ENCODE data around the gene ICOS. TPM values are rescaled to one million over a fixed set of nuclear protein-coding genes. Genes with fewer than 3 reads are reported as not detected.
"Not testable (repeated sequence)": the region's sequence is repeated elsewhere in the genome, so short reads cannot be mapped to it uniquely, and the experiment has no call there.

Gene ICOS
- polyA plus RNA-seq, 2 donors = 0.04 to 0.12 TPM

DNA sequence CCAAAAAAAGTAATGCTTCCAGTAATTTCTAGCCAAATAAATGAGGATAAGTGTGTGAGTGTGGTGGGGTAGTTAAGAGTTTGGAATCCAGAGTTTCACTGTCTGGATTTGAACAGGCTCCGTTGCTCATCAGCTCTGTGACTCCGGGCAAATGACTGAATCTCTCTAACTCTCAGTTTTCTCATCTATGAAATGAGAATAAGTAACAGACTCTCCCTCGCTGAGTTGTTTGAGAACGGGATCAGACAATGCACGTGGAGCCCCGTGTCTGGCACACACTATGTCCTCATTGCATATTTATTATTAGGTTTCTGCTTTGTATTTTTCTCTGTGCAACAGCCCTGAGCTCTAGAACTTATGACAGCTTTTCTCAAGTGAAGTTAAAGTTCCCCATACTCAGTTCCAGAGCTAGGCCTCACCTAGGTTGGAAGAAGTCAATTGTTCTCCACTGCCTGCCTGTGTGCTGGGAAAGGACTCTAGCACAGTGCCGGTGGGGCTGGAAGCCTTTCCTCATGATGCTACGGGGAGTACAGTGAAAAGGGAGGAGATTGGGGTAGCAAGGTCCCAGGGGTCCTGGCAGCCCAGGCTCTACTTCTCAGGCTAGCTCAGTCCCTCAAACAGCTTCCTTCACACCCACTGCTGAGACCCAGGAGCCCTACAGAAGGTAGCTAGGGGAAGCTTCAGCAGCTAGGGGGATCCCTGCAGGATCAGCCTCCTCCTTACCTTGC is 1.7 kb upstream of the ICOS start:
- WGBS, 2 donors = 77 to 89% methylated on average over 8 of the region's 8 CpGs
- H3K9me3 ChIP-seq (ENCODE audit: control insufficient read depth in 2 of 2, insufficient read depth in 1 of 2, low read depth in 1 of 2, low read length in 1 of 2) = no peaks in the 10 kb centered on the region
- H3K4me1 ChIP-seq (ENCODE audit: control insufficient read depth in 2 of 2, insufficient read depth in 2 of 2, low read length in 1 of 2) = no peaks in the 10 kb centered on the region
- no peak overlapping the region for H3K4me3 ChIP-seq (ENCODE audit: low read depth in 1 of 2, low read length in 2 of 2)
- peak overlapping the region in 1 of 2 donors; percentile 3 for H3K27ac ChIP-seq (ENCODE audit: low read depth in 2 of 2, low read length in 1 of 2)
- no peaks in the 10 kb centered on the region for H3K36me3 ChIP-seq (ENCODE audit: control insufficient read depth in 2 of 2, insufficient read depth in 2 of 2, low read length in 1 of 2)
- no peaks in the 10 kb centered on the region for H3K27me3 ChIP-seq (ENCODE audit: control insufficient read depth in 1 of 2, insufficient read depth in 2 of 2, low read length in 2 of 2)

DNA sequence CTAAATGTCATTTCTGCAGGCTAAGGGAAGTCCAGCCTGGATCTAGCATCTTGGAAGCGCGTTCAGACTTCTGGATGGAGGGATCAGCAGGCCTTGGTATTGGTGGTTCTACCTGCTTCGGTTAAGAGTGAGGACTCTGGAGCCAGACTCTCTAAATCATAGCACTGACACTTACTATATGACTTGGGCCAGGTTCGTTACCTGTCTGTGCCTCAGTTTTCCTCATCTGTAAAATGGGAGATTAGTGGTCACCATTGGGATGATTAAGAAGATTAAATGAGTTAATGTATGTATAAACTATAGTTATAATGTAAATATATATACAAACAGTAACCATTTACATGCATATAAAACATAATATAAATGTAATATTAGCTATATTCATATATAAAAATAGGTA is 995 bp upstream of the ICOS start:
- WGBS, 2 donors = 96% methylated on average over 4 of the region's 4 CpGs
- no peak overlapping the region for H3K4me3 ChIP-seq (ENCODE audit: low read depth in 1 of 2, low read length in 2 of 2)
- no peak overlapping the region for H3K27ac ChIP-seq (ENCODE audit: low read depth in 2 of 2, low read length in 1 of 2)

DNA sequence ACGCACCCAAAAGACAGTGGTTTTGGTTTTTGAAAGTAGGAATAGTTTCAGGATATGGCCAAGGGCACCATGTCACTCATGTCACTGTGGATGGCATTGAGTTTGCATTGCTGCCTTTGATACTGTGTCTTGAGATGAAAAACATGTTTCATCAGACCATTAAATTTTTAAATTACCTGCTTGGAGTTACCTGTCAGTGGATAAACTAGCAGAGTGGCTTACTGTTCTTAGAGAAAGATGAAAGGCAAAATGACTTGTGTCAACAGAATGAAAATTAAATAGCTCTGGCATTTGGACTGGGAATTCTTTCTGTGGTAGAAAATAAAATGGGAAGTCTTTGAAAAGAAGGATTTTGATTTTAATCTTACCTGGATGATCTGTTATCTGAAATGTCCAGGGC is 386 bp downstream of the ICOS start:
- whole genome bisulfite sequencing, 2 donors = 82 to 91% methylated on average over 1 of the region's 1 CpG
- Histone ChIP-seq H3K36me3 (ENCODE audit: control insufficient read depth in 2 of 2, insufficient read depth in 2 of 2, low read length in 1 of 2) (no peaks in the 10 kb centered on the region), H3K27ac (ENCODE audit: low read depth in 2 of 2, low read length in 1 of 2) (no peak overlapping the region), H3K4me1 (ENCODE audit: control insufficient read depth in 2 of 2, insufficient read depth in 2 of 2, low read length in 1 of 2) (no peaks in the 10 kb centered on the region), H3K9me3 (ENCODE audit: control insufficient read depth in 2 of 2, insufficient read depth in 1 of 2, low read depth in 1 of 2, low read length in 1 of 2) (no peaks in the 10 kb centered on the region), H3K27me3 (ENCODE audit: control insufficient read depth in 1 of 2, insufficient read depth in 2 of 2, low read length in 2 of 2) (no peaks in the 10 kb centered on the region), H3K4me3 (ENCODE audit: low read depth in 1 of 2, low read length in 2 of 2) (no peak overlapping the region)

More for the DNA sequence above, 995 bp upstream of the ICOS start:
- no peaks in the 10 kb centered on the region for H3K27me3 ChIP-seq (ENCODE audit: control insufficient read depth in 1 of 2, insufficient read depth in 2 of 2, low read length in 2 of 2)
- H3K36me3 ChIP-seq (ENCODE audit: control insufficient read depth in 2 of 2, insufficient read depth in 2 of 2, low read length in 1 of 2) = no peaks in the 10 kb centered on the region
- no peaks in the 10 kb centered on the region for H3K4me1 ChIP-seq (ENCODE audit: control insufficient read depth in 2 of 2, insufficient read depth in 2 of 2, low read length in 1 of 2)
- no peaks in the 10 kb centered on the region for H3K9me3 ChIP-seq (ENCODE audit: control insufficient read depth in 2 of 2, insufficient read depth in 1 of 2, low read depth in 1 of 2, low read length in 1 of 2)

DNA sequence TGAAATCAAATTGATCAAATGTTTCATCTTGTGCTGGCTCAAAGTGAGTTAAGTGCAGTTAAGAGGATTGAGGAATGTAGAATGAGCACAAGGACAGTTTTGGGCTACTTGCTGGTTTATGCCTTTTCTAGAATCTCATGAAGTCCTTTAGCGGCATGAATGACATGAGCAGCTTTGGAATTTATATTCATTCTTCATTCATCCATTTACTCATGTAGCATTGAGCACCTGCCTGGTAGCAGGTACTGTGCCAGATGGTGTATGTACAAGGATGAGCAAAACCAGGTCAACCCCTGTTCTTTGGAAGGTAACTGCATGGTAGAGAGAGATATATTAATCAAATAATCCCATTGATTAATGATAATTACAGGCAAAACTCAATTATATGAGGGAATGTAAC is 1.2 kb downstream of the ICOS start:
- Histone ChIP-seq H3K4me1 (ENCODE audit: control insufficient read depth in 2 of 2, insufficient read depth in 2 of 2, low read length in 1 of 2) (no peaks in the 10 kb centered on the region), H3K36me3 (ENCODE audit: control insufficient read depth in 2 of 2, insufficient read depth in 2 of 2, low read length in 1 of 2) (no peaks in the 10 kb centered on the region), H3K4me3 (ENCODE audit: low read depth in 1 of 2, low read length in 2 of 2) (peak overlapping the region in 1 of 2 donors; percentile 23), H3K27me3 (ENCODE audit: control insufficient read depth in 1 of 2, insufficient read depth in 2 of 2, low read length in 2 of 2) (no peaks in the 10 kb centered on the region), H3K27ac (ENCODE audit: low read depth in 2 of 2, low read length in 1 of 2) (no peak overlapping the region), H3K9me3 (ENCODE audit: control insufficient read depth in 2 of 2, insufficient read depth in 1 of 2, low read depth in 1 of 2, low read length in 1 of 2) (no peaks in the 10 kb centered on the region)
- WGBS, 2 donors = 89 to 96% methylated on average over 1 of the region's 1 CpG

DNA sequence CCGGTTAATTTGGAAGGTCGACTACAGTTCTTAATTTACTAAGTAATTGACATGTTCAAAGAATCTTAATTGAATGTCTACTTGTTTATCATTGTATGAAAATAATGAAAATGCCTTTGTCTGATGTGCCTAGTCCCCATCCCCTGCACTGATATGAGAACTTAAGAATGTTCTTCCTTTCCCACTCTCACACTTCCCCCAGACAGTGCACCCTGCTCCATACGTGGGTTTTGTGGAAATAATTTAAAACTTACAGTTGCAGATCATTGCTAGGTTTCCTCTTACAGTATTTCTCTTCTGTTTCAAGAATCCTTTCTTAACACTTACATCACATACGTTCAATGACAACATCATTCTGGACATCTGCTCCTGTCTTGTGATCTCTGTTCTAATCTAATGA is 3.5 kb downstream of the ICOS start:
- H3K36me3 ChIP-seq (ENCODE audit: control insufficient read depth in 2 of 2, insufficient read depth in 2 of 2, low read length in 1 of 2) = no peaks in the 10 kb centered on the region
- H3K27ac ChIP-seq (ENCODE audit: low read depth in 2 of 2, low read length in 1 of 2) = no peak overlapping the region
- H3K4me1 ChIP-seq (ENCODE audit: control insufficient read depth in 2 of 2, insufficient read depth in 2 of 2, low read length in 1 of 2) = no peaks in the 10 kb centered on the region
- 71 to 76% methylated on average over 4 of the region's 4 CpGs for WGBS, 2 donors
- no peaks in the 10 kb centered on the region for H3K27me3 ChIP-seq (ENCODE audit: control insufficient read depth in 1 of 2, insufficient read depth in 2 of 2, low read length in 2 of 2)
- no peaks in the 10 kb centered on the region for H3K9me3 ChIP-seq (ENCODE audit: control insufficient read depth in 2 of 2, insufficient read depth in 1 of 2, low read depth in 1 of 2, low read length in 1 of 2)
- H3K4me3 ChIP-seq (ENCODE audit: low read depth in 1 of 2, low read length in 2 of 2) = no peak overlapping the region

DNA sequence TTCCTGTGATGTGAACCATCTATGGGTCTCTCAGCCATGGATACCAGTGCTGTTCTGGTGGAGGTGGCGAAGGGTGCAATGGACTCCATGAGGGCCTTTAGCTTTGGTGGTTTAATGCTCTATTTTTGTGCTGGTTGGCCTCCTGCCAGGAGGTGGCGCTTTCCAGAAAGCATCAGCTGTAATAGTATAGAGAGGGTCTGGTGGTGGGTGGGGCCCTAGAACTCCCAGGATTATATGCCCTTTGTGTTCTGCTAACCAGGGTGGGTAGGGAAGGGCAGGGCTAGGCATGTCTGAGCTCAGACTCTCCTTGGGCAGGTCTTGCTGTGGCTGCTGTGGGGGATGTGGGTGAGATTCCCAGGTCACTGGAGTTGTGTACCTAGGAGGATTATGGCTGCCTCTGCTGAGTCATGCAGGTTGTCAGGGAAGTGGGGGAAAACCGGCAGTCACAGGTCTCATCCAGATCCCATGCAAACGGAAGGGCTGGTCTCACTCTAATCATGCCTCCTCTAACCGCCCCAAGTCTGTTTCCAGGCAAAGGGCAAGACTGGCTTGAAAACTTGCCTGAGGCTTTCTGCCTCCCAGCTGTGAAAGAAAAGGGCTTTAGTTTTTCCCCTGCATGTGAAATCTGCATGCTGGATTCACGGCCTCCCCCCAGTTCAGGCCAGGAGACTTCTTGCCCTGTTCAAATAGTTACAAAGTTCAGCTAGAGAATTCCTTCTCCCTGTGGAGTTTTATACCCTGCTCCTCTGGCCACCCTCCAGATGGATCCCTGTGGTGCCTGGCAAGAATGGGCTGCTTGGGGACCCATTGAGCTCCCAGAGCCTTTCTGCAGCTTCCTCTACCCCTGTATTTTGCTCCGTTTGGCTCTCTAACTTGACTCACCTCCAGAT is 7.2 kb downstream of the ICOS start:
- H3K27ac ChIP-seq (ENCODE audit: low read depth in 2 of 2, low read length in 1 of 2) = peak overlapping the region in 1 of 2 donors; percentile 42
- not testable (repeated sequence) for H3K27me3 ChIP-seq (ENCODE audit: control insufficient read depth in 1 of 2, insufficient read depth in 2 of 2, low read length in 2 of 2); H3K9me3 ChIP-seq (ENCODE audit: control insufficient read depth in 2 of 2, insufficient read depth in 1 of 2, low read depth in 1 of 2, low read length in 1 of 2); H3K4me3 ChIP-seq (ENCODE audit: low read depth in 1 of 2, low read length in 2 of 2); H3K36me3 ChIP-seq (ENCODE audit: control insufficient read depth in 2 of 2, insufficient read depth in 2 of 2, low read length in 1 of 2); H3K4me1 ChIP-seq (ENCODE audit: control insufficient read depth in 2 of 2, insufficient read depth in 2 of 2, low read length in 1 of 2)
- WGBS, 2 donors = 65 to 82% methylated on average over 7 of the region's 7 CpGs

DNA sequence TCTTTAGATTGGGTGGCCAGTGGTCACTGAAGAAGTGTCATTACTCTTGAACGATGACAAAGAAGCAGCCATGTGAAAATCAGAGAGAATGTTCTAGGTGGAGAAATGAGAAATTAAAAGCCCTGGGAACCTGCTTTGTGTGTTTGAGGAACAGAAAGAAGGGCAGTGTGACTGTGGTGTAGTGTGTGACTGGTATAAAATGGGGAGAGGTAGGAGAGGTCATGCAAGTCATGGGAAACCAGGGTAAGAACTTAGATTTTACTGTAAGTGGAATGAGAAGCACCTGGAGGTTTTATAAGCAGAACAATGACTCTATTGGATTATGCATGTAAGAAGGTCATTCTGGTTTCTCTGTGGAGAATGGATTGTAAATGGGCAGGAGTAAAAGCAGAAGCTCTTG is 12.2 kb downstream of the ICOS start:
- Histone ChIP-seq H3K4me3 (ENCODE audit: low read depth in 1 of 2, low read length in 2 of 2) (no peak overlapping the region), H3K36me3 (ENCODE audit: control insufficient read depth in 2 of 2, insufficient read depth in 2 of 2, low read length in 1 of 2) (no peaks in the 10 kb centered on the region), H3K9me3 (ENCODE audit: control insufficient read depth in 2 of 2, insufficient read depth in 1 of 2, low read depth in 1 of 2, low read length in 1 of 2) (no peaks in the 10 kb centered on the region), H3K27me3 (ENCODE audit: control insufficient read depth in 1 of 2, insufficient read depth in 2 of 2, low read length in 2 of 2) (no peaks in the 10 kb centered on the region), H3K27ac (ENCODE audit: low read depth in 2 of 2, low read length in 1 of 2) (no peak overlapping the region), H3K4me1 (ENCODE audit: control insufficient read depth in 2 of 2, insufficient read depth in 2 of 2, low read length in 1 of 2) (no peaks in the 10 kb centered on the region)
- 79 to 82% methylated on average over 1 of the region's 1 CpG for WGBS, 2 donors

DNA sequence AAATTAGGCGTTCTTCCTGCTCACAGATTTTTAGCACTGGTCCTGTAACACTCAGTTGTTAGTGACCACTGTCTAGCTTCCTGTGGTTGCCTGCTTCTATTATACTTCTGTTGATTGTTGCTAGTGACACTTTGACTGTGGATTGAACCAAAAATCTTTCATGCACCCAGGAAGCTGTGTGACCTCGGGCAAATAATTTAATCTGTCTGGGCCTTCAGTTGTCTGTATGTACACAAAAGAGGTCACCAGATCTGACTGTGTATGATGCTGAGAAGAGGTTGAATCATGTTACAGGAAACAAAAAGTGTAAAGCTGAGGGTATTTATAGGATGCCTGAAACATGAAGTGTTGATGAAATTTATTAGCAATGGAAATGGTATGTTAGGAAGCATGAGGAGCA is 12.7 kb downstream of the ICOS start:
- Histone ChIP-seq H3K4me3 (ENCODE audit: low read depth in 1 of 2, low read length in 2 of 2) (no peak overlapping the region), H3K36me3 (ENCODE audit: control insufficient read depth in 2 of 2, insufficient read depth in 2 of 2, low read length in 1 of 2) (no peaks in the 10 kb centered on the region), H3K4me1 (ENCODE audit: control insufficient read depth in 2 of 2, insufficient read depth in 2 of 2, low read length in 1 of 2) (no peaks in the 10 kb centered on the region), H3K27ac (ENCODE audit: low read depth in 2 of 2, low read length in 1 of 2) (no peak overlapping the region), H3K9me3 (ENCODE audit: control insufficient read depth in 2 of 2, insufficient read depth in 1 of 2, low read depth in 1 of 2, low read length in 1 of 2) (no peaks in the 10 kb centered on the region), H3K27me3 (ENCODE audit: control insufficient read depth in 1 of 2, insufficient read depth in 2 of 2, low read length in 2 of 2) (no peaks in the 10 kb centered on the region)
- 69 to 72% methylated on average over 2 of the region's 2 CpGs for WGBS, 2 donors

DNA sequence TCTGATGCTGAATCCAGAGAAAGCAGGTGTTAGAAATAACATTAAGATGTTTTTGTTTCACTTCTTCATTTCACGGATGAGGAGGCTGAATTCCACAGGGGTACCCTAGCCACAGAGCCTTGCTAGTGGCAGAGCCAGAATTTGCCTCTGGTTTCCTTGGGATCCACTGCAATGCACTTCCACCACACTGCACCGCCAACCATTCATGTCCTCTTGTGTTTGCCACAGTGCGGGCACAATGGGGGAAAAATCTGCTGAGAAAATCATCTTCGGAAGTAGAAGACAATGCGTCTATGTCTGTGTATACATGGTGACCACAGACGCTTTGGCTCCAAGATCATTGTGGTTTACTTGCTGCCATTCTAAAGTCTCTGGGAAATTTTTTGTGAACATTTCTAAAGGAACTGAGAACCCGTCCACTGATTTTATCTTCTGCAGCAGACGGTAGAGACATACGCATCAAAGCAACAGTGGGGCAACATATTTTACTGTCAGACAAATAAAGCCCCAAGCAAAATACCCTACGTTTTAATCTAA is 14.9 kb downstream of the ICOS start:
- WGBS, 2 donors = 62 to 63% methylated on average over 10 of the region's 10 CpGs
- Histone ChIP-seq H3K4me3 (ENCODE audit: low read depth in 1 of 2, low read length in 2 of 2) (no peak overlapping the region), H3K4me1 (ENCODE audit: control insufficient read depth in 2 of 2, insufficient read depth in 2 of 2, low read length in 1 of 2) (no peaks in the 10 kb centered on the region), H3K27ac (ENCODE audit: low read depth in 2 of 2, low read length in 1 of 2) (no peak overlapping the region), H3K36me3 (ENCODE audit: control insufficient read depth in 2 of 2, insufficient read depth in 2 of 2, low read length in 1 of 2) (no peaks in the 10 kb centered on the region), H3K27me3 (ENCODE audit: control insufficient read depth in 1 of 2, insufficient read depth in 2 of 2, low read length in 2 of 2) (no peaks in the 10 kb centered on the region), H3K9me3 (ENCODE audit: control insufficient read depth in 2 of 2, insufficient read depth in 1 of 2, low read depth in 1 of 2, low read length in 1 of 2) (no peaks in the 10 kb centered on the region)
